T-helper 2 cell treated with Interferon-gamma antibody and Interleukin-4, amounts not matched to agents 5 μg/mL and 100 μg/mL, for 36 hours (primary cell): ENCODE measurements around the gene FSTL5.

Experiments used
- DNase-seq: peaks from one replicate; pipeline ENCODE4 v3.0.0; 2021; ENCODE audit warnings: low spot score
- H3K27ac Mint-ChIP-seq: one replicate; pipeline ENCODE4 v1.8.0; 2021; ENCODE audit warnings: mild to moderate bottlenecking, mixed read lengths
- H3K27me3 Mint-ChIP-seq: one replicate; pipeline ENCODE4 v1.8.0; 2021; ENCODE audit warnings: low read depth, mixed read lengths
- H3K36me3 Mint-ChIP-seq: one replicate; pipeline ENCODE4 v1.8.0; 2021; ENCODE audit warnings: low read depth, mixed read lengths
- H3K4me1 Mint-ChIP-seq: one replicate; pipeline ENCODE4 v1.8.0; 2021; ENCODE audit warnings: low read depth, mixed read lengths
- H3K4me3 Mint-ChIP-seq: one replicate; pipeline ENCODE4 v1.8.0; 2022; ENCODE audit warnings: mild to moderate bottlenecking, moderate library complexity, mixed read lengths
- H3K9me3 Mint-ChIP-seq: one replicate; pipeline ENCODE4 v1.8.0; 2021; ENCODE audit warnings: mixed read lengths

Gene FSTL5

DNA sequence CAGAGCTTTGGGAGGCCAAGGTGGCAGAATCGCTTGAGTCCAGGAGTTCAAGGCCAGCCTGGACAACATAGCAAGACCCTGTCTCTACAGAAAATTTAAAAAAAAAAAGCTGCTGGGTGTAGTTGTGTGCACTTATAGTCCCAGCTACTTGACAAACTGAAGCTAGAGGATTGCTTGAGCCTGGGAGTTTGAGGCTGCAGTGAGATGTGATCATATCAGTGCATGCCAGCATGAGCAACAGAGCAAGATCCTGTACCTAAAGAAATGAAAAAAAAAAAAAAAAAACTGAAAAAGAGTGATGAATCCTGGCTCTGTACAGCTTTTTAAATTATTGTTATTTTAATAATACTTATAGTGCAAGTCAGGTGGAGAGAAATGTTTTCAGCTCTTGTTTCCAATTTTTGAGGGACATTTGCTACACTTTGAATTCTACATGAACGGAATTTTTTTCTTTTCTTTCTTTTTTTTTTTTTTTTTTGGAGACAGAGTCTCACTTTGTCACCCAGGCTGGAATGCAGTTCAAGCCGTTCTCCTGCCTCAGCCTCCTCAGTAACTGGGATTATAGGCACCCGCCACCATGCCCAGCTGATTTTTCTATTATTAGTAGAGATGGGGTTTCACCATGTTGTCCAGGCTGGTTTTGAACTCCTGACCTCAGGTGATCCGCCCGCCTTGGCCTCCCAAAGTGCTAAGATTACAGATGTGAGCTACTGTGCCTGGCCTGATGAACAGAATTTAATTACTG lies 215.6 kb downstream of the FSTL5 start:
- H3K27ac Mint-ChIP-seq, result no peak overlapping the region

DNA sequence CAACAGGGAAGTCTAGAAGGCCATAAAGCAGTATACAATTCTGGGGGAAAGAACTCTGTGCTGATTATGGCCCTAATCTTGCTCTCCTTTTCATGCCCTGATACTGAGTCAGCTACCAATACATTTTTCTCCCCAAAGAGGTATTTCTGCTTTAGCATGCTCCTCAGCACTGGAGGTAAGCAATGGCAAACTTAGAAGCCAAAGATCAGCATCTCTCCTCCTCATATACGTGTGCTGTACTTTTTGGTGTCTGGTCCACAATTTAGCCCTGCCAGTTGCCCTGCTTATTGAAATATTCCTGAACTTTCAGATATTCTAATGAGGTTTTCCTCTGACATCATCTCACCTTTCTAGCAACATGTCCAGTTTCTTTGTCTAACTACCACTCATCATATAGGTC lies 226.2 kb downstream of the FSTL5 start:
- no peaks in the 10 kb centered on the region for H3K36me3 Mint-ChIP-seq
- no peak overlapping the region for H3K4me3 Mint-ChIP-seq
- no peak overlapping the region for H3K27ac Mint-ChIP-seq
- no peaks in the 10 kb centered on the region for H3K4me1 Mint-ChIP-seq
- peaks cover 11% of the 10 kb centered on the region for H3K9me3 Mint-ChIP-seq
- no peaks in the 10 kb centered on the region for H3K27me3 Mint-ChIP-seq
- no peak for DNase-seq

More for the DNA sequence above, 215.6 kb downstream of the FSTL5 start:
- no peak for DNase-seq
- no peaks in the 10 kb centered on the region for H3K36me3 Mint-ChIP-seq
- peaks cover 3% of the 10 kb centered on the region for H3K9me3 Mint-ChIP-seq
- H3K4me3 Mint-ChIP-seq, result no peak overlapping the region
- no peaks in the 10 kb centered on the region for H3K27me3 Mint-ChIP-seq
- no peaks in the 10 kb centered on the region for H3K4me1 Mint-ChIP-seq

DNA sequence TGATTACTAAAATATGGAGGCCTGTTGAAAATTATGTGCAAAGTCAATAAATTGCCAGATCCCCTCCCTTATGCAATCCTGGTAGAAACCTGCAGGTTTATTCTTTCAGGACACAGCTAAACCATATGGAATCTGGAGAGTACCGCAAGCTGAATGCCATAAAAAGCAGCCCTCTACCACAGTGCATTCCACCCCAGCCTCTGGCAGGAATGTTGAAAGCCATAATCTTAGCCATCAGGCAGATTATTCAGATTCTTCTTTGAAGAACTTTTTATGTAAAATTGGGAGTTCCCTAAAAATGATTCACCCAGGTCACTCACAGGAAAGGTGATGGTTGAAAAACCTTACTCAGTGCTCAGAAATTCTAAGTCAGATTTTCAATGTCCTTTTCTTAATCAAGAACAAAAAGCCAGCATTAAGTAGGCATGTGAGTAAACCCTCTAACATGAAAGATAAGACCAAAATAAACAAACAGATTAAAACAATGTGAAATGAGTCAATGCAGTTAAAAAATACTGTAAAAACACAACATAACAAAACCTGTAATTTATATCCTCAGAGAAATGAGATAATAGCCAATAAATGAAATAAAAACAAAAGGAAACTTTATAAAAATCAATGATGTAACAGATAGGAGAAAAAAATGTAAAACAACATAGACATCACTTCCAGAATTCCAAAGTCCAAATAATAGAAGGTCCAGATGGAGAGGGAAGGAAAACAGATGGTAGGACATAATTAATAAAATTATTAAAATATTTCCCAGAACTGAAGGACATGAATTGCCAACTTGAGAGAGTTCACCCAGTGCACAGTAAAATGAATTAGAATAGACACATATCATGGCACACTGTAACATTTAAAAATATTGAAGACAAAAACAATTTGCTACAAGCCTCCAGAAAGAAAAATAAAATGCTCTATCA lies 226.9 kb downstream of the FSTL5 start:
- no peak for DNase-seq
- Mint-ChIP-seq H3K9me3 (peaks cover 11% of the 10 kb centered on the region), H3K36me3 (no peaks in the 10 kb centered on the region), H3K27me3 (no peaks in the 10 kb centered on the region), H3K4me1 (no peaks in the 10 kb centered on the region), H3K4me3 (no peak overlapping the region), H3K27ac (no peak overlapping the region)

DNA sequence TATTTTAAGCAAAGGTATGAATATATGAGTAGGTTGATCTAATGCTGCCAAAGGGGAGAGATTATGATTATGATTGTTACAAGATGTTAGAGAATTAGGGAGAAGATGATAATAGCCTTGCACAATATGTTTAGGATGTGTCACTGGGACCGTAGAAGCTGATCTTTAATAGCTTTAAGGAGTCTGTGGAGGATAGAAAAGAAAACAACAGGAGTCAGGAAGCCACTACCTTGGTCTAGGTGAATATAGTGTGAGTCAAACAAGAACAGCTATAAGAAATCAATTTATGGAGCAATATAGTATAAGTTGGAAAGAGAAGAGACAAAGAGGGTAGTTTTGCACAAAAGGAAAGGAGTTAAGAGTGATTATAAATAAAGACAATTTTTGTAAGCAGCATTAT lies 232.7 kb downstream of the FSTL5 start:
- H3K27ac Mint-ChIP-seq, result no peak overlapping the region
- no peak for DNase-seq
- H3K4me1 Mint-ChIP-seq, result no peaks in the 10 kb centered on the region
- no peak overlapping the region for H3K4me3 Mint-ChIP-seq
- no peaks in the 10 kb centered on the region for H3K27me3 Mint-ChIP-seq
- peaks cover 18% of the 10 kb centered on the region for H3K9me3 Mint-ChIP-seq
- no peaks in the 10 kb centered on the region for H3K36me3 Mint-ChIP-seq

DNA sequence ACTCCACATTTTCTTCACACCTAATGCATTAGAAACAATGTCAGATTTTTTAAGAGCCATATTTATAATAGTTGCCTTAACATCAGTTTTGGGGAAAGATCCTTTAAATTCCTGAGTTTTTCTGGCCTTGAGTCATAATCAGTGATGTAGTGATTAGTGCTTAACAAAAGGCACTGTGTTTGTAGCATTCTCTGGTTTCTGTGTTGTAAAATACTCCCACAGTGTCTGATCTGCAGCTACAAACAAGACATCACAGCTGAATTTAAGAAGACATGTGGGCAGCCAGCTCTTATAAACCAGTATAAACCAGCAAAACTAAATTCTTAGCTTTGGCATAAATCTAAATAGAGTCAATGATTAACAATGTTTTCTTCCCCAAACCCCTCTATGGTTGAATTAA lies 233.8 kb downstream of the FSTL5 start:
- Mint-ChIP-seq H3K4me1 (no peaks in the 10 kb centered on the region), H3K27ac (no peak overlapping the region), H3K36me3 (no peaks in the 10 kb centered on the region), H3K4me3 (no peak overlapping the region), H3K27me3 (no peaks in the 10 kb centered on the region), H3K9me3 (peaks cover 17% of the 10 kb centered on the region)
- DNase-seq, result no peak

DNA sequence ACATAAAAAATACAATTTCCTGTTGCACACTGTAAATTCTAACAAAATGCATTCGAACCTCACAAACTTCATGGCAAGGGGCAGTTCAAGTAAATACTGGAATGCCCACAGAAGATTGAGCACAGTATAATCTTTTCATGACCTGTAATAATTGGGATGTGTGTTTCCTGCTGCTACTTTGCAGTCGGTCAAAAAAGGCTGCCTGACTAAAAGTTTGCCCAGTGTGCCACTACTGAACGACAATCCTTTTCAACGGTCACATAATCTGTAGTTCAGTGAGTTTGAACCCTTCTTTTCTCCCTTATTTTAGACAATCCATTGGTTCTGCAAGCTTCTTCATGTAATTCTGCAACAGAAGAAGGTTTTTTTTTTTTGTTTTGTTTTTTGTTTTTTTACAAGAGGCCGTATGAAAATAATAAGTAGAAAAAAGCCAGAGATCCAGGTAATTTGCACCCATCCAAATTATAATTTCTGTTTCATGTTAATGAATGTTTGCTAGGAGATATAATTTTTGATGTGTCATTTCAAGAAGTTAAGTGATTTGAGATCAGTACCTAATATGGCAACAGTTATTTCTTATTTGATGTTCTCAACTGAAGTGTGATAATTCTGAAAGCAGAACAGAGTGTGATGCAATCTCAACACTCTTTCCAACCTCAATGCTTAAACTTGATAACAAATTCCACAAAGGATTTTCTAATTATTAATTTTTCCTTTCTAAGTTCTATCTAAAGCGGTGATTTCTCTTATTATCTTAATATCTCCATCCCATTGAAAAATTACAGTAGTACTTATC lies 237.6 kb downstream of the FSTL5 start:
- H3K9me3 Mint-ChIP-seq, result peaks cover 8% of the 10 kb centered on the region
- H3K27ac Mint-ChIP-seq, result no peak overlapping the region
- no peaks in the 10 kb centered on the region for H3K36me3 Mint-ChIP-seq
- no peaks in the 10 kb centered on the region for H3K4me1 Mint-ChIP-seq
- no peaks in the 10 kb centered on the region for H3K27me3 Mint-ChIP-seq
- no peak overlapping the region for H3K4me3 Mint-ChIP-seq
- DNase-seq, result no peak

DNA sequence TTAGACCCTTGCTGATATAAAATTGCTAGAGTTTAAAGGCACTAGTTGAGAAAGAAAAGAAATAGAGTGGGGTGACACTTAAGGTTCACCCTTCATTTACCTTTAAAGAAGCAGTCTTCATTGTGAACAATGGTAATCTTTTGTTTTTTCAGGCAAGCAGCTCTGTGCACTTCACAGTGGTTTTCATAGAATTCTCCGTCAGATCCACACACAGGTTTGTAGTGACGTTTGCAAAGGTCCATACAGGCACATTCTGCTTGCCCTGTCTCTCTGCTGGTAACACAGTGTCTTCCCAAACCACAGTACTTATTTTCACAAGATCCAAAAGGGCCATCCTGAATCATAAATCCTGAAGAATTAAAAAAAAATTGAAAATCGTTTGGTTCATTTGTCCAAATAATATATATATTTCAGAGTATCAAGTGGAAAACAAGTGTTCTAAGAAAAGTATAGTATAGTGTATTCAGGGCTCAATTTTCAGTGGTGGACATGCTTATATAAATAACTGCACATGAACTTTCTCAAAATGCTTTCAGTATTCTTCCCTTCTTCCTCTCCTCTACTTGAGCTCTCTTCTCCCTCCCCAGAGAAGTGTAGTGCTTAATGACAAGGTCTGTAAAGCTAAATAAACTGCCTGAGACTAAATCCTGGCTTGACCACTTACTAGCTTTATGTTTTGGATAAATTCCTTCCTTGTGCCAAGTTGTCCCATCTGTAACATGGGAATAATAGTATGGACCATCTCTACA lies 243.3 kb downstream of the FSTL5 start:
- no peak overlapping the region for H3K27ac Mint-ChIP-seq
- H3K4me1 Mint-ChIP-seq, result no peaks in the 10 kb centered on the region
- H3K36me3 Mint-ChIP-seq, result no peaks in the 10 kb centered on the region
- no peak overlapping the region for H3K4me3 Mint-ChIP-seq
- no peaks in the 10 kb centered on the region for H3K9me3 Mint-ChIP-seq
- no peak for DNase-seq
- no peaks in the 10 kb centered on the region for H3K27me3 Mint-ChIP-seq

DNA sequence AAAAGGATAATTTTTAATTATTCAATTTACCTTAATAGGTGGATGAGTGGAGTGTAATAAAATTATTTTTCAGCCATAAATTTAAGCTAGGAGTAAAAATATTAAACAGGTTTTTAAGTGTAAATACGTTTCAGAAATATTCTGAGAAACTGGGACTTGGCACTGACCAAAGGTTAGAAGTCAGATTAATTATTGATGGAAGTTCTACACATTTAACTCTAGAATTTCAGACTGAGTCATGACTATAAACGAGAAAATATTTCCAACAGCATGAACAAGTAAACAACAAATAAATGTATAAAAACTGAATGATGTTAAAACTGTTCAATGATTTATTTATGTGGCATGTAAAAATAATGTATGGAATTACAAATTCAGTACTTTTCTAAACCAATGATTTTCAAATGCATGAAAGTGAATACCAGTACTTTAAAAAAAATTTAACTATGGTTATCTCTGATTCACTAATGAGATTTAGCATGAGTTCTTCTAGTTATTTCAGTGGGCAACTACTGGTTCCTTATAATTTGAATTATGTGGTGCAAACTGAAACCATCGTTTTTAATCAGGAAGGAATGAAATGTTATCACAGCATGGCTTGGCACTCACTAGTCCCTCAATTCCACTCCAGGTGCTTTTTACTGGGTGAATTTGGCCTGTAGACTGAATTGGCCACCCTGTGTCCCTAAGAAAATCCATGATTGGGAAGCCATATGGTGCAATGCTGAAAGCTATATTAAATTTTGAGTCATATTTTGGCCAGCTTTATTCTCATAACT lies 244.2 kb downstream of the FSTL5 start:
- H3K27me3 Mint-ChIP-seq, result no peaks in the 10 kb centered on the region

DNA sequence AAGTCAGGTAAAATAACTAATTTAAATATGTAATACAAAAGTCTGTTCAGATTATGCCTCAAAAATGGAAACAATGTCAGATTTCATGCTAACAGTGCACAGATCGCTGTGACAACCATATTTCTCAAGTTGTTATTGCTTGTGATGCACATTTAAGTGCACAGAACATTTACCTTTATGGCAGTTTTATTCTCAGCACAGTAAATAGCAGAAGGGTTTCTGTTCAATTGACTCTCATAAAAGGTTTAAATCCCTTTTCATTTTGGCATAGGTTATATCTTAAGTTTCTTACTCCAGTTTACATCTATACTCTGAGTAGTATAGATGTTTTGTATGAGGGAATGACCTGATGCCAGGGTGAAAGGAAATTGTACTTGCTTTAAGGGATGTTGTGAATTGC lies 247.8 kb downstream of the FSTL5 start:
- H3K27me3 Mint-ChIP-seq, result no peaks in the 10 kb centered on the region
- H3K27ac Mint-ChIP-seq, result no peak overlapping the region
- H3K36me3 Mint-ChIP-seq, result no peaks in the 10 kb centered on the region
- H3K4me3 Mint-ChIP-seq, result no peak overlapping the region
- peaks cover 3% of the 10 kb centered on the region for H3K9me3 Mint-ChIP-seq
- H3K4me1 Mint-ChIP-seq, result no peaks in the 10 kb centered on the region
- no peak for DNase-seq

More for the DNA sequence above, 244.2 kb downstream of the FSTL5 start:
- Mint-ChIP-seq H3K27ac (no peak overlapping the region), H3K36me3 (no peaks in the 10 kb centered on the region), H3K9me3 (no peaks in the 10 kb centered on the region), H3K4me1 (no peaks in the 10 kb centered on the region), H3K4me3 (no peak overlapping the region)
- no peak for DNase-seq

DNA sequence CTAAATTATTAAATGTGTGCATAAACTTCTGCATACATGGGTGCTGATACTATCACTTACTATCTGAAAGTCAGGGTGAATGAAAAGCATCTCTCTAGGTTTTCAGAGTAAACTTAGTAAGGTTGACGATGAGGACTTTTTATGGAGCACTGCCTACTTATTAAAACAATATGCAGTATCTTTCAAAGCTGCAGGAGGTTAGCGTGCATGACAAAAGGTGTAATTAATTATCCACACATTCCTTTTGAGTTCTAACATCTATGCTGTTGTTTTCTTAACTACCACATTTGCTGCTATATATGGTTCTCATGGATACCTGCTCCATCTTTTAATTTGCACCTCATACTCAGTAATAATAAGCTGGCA lies 256.2 kb downstream of the FSTL5 start:
- Mint-ChIP-seq H3K27ac (no peak overlapping the region), H3K9me3 (peaks cover 3% of the 10 kb centered on the region)

DNA sequence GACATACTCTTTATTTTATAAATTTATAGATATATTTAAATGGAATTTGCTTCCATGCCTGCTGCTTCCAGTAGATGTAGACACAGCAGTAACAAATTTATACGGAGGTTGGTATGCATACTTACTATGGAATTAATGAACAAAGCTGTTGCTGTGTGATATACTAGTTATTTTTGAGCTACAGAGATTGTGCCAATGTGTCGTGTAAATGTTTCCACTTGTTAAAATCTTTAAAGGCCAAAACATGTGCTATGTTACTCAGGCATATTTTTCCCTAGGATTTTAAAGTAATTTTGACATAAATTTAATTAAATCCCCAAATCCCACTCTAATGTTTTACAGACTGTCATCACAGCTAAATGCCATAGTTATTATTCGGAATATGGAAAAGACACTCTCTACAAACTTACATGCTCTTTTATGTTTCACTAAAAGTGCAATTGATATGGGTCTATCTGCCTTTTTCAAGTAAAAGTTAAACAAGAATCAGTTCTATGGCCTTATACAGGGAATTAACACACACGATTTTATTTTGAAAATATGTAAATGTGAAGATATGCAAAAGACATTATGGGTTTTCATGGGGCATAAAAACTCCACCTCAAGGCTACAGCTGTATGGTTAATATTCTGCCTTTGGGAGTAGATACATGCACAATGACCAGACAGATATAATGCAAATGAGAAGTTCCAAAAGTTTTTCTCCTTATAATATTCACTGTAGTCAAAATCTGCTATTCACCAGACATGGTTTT lies 256.8 kb downstream of the FSTL5 start:
- no peaks in the 10 kb centered on the region for H3K27me3 Mint-ChIP-seq
- no peak overlapping the region for H3K27ac Mint-ChIP-seq
- peaks cover 3% of the 10 kb centered on the region for H3K9me3 Mint-ChIP-seq
- no peak for DNase-seq
- H3K4me1 Mint-ChIP-seq, result no peaks in the 10 kb centered on the region
- H3K36me3 Mint-ChIP-seq, result no peaks in the 10 kb centered on the region
- H3K4me3 Mint-ChIP-seq, result no peak overlapping the region

More for the DNA sequence above, 256.2 kb downstream of the FSTL5 start:
- Mint-ChIP-seq H3K27me3 (no peaks in the 10 kb centered on the region), H3K4me1 (no peaks in the 10 kb centered on the region), H3K36me3 (no peaks in the 10 kb centered on the region), H3K4me3 (no peak overlapping the region)
- DNase-seq, result no peak

DNA sequence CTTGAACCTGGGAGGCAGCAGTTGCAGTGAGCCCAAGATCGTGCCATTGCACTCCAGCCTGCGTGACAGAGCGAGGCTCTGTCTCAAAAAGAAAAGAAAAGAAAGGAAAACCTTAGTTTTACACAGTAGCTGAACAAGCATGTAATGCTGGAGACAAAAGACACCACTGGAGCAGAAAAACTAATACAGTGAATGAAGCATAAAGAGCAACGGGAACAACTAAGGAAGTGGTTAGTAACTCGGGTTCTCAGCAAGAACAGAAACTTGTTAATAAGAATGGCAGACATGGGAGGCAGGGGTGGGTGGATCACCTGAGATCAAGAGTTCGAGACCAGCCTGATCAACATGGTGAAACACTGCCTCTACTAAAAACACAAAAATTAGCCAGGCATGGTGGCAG lies 263.7 kb downstream of the FSTL5 start:
- DNase-seq, result no peak

More for the DNA sequence above, 263.7 kb downstream of the FSTL5 start:
- H3K27me3 Mint-ChIP-seq, result no peaks in the 10 kb centered on the region
- H3K4me1 Mint-ChIP-seq, result no peaks in the 10 kb centered on the region
- H3K4me3 Mint-ChIP-seq, result no peak overlapping the region
- no peaks in the 10 kb centered on the region for H3K36me3 Mint-ChIP-seq
- peaks cover 6% of the 10 kb centered on the region for H3K9me3 Mint-ChIP-seq
- H3K27ac Mint-ChIP-seq, result no peak overlapping the region
